Breast epithelium (tissue), 4 donors: Measurements from ENCODE around the gene TIFAB. TPM values are rescaled to one million over a fixed set of nuclear protein-coding genes. Genes with fewer than 3 reads are reported as not detected.

Source experiments
- DNase-seq, 2 donors: peaks; one replicate each; pipeline ENCODE4 v3.0.0-alpha.2; 2019; ENCODE audit warnings: low spot score in 2 of 2
- H3K27ac ChIP-seq, 2 donors: fragments of 200-600 bp; sonication (generic) in 1 of 2; one replicate each; pipeline ENCODE4 v1.5.1; 2016 to 2019; ENCODE audit warnings: mild to moderate bottlenecking in 1 of 2
- H3K27me3 ChIP-seq, 2 donors: fragments of 200-600 bp; sonication (generic) in 1 of 2; one replicate each; pipeline versions ENCODE4 v1.5.1 to v1.6.0; 2017 to 2019; ENCODE audit warnings: control low read depth in 1 of 2, mild to moderate bottlenecking in 1 of 2
- H3K36me3 ChIP-seq: fragments of 200-600 bp; one replicate; pipeline ENCODE4 v1.5.1; 2019
- H3K4me1 ChIP-seq, 2 donors: fragments of 200-600 bp; sonication (generic); one replicate each; pipeline ENCODE4 v1.5.1; 2016 to 2019; ENCODE audit warnings: control low read depth in 1 of 2
- H3K4me3 ChIP-seq, 3 donors: fragments of 200-600 bp; sonication (generic); 1 replicate in 2 of 3; 2 replicates in 1 of 3; pipeline ENCODE4 v1.5.1; 2016 to 2019; ENCODE audit warnings: mild to moderate bottlenecking in 3 of 3, moderate library complexity in 2 of 3
- H3K9me3 ChIP-seq, 2 donors: fragments of 200-600 bp; sonication (generic) in 1 of 2; one replicate each; pipeline ENCODE4 v1.5.1; 2016 to 2019; ENCODE audit warnings: control low read depth in 1 of 2
- POLR2A ChIP-seq: fragments of 450-650 bp; IDR thresholded peaks from one replicate; pipeline ENCODE4 v1.6.1; 2016; ENCODE audit warnings: antibody characterized with exemption, mild to moderate bottlenecking, moderate library complexity
- POLR2AphosphoS5 ChIP-seq, 3 donors: sonication (generic); formaldehyde crosslinking; IDR thresholded peaks; one replicate each; pipeline ENCODE4 v1.6.1; 2017; ENCODE audit warnings: antibody characterized with exemption in 3 of 3
- intact Hi-C: fragments of 100-400 bp; cut with DNase I; formaldehyde crosslinking; loops from one replicate; pipeline ENCODE4 v1.15.1; 2023; ENCODE audit warnings: low total_unique reads
- total RNA-seq, 3 donors: library from RNA; depleted of rRNA; stranded (reverse); fragments of >200 nt; gene quantifications; one replicate each; pipeline ENCODE4 v1.1.0, GENCODE V29; 2016
- TF ChIP-seq, protein P1 (sequence below), 3 donors: fragments of 450-650 bp; IDR thresholded peaks; one replicate each; pipeline ENCODE4 v1.5.1; 2016 to 2017; ENCODE audit warnings: antibody characterized with exemption in 3 of 3, mild to moderate bottlenecking in 3 of 3, moderate library complexity in 3 of 3

Gene TIFAB
- total RNA-seq, 3 donors from 2014 or later, result not detected

DNA sequence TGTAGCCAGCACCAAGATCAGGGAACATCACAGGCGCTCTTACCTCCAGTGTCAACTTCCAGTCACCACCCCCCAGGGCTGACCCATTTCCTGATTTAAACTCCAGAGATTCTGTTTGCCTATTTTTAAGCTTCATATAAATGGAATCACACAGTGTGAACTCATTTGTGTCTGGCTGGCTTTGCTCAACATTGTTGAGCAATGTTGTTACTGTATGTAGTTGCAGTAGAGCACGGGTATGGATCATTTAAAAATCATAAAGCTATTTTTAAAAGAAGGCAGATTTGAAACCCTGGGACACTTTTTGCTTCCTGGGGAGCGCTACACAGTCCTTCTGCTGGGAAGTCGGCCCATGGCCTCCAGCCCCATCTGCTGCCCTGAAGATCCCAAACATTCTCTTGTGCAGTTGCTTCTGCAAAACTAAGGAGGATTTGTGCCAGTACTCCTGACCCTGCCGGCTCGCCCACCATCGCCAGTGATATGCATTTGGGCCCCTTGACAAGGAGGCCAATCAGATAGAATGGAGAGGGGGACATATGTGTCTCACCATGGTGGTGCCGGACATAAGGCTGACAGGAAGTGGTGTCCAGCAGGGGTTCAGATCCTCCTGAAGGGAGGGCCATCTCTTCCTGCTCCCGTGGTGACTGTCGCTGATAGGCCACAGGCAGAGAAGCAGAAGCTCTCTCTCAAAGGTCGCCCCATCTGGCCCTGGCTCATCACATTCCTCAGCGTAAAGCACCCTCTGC is 18.3 kb downstream of the TIFAB start:
- no peak overlapping the region for H3K27ac ChIP-seq
- H3K4me3 ChIP-seq, result no peak overlapping the region
- no peaks in the 10 kb centered on the region for H3K4me1 ChIP-seq
- DNase-seq, result no peak
- H3K9me3 ChIP-seq, result peaks cover under 1% of the 10 kb centered on the region in 2 donors
- TF ChIP-seq POLR2A, result no peak
- TF ChIP-seq POLR2AphosphoS5 (IDR thresholded peaks at IDR 0.05), result no peak
- TF ChIP-seq, protein P1, sequence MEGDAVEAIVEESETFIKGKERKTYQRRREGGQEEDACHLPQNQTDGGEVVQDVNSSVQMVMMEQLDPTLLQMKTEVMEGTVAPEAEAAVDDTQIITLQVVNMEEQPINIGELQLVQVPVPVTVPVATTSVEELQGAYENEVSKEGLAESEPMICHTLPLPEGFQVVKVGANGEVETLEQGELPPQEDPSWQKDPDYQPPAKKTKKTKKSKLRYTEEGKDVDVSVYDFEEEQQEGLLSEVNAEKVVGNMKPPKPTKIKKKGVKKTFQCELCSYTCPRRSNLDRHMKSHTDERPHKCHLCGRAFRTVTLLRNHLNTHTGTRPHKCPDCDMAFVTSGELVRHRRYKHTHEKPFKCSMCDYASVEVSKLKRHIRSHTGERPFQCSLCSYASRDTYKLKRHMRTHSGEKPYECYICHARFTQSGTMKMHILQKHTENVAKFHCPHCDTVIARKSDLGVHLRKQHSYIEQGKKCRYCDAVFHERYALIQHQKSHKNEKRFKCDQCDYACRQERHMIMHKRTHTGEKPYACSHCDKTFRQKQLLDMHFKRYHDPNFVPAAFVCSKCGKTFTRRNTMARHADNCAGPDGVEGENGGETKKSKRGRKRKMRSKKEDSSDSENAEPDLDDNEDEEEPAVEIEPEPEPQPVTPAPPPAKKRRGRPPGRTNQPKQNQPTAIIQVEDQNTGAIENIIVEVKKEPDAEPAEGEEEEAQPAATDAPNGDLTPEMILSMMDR (IDR thresholded peaks at IDR 0.05), result no peak
- H3K27me3 ChIP-seq, result peaks cover 0 to 7% of the 10 kb centered on the region in 2 donors
- intact Hi-C loops, result no loop called here
- H3K36me3 ChIP-seq, result no peaks in the 10 kb centered on the region

DNA sequence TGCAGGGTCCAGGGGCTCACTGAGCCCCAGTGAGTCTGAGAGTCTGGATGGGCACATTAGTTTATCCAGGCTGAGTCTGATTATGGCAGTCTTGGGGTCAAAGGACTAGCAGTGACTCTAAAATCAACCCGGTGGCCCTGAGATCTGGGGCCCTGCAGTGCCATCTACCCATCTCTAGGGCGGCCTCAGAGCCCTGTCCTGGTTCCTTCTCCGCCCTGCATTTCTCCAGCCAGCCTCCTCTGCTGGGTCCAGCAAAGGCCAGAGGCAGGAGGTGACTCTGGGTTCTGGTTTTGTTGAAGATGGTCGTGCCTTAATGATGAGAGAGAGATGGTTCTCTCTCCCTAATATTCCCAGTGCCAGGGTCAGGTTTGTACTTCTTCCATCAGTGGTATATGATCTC is 20.0 kb downstream of the TIFAB start:
- Histone ChIP-seq H3K9me3 (peaks cover 4 to 6% of the 10 kb centered on the region in 2 donors), H3K27me3 (peaks cover 0 to 7% of the 10 kb centered on the region in 2 donors), H3K36me3 (no peaks in the 10 kb centered on the region), H3K27ac (no peak overlapping the region), H3K4me1 (no peaks in the 10 kb centered on the region), H3K4me3 (no peak overlapping the region)
- no peak for DNase-seq
- TF ChIP-seq POLR2AphosphoS5 (IDR thresholded peaks at IDR 0.05) (no peak), POLR2A (no peak)
- TF ChIP-seq, protein P1 (IDR thresholded peaks at IDR 0.05), result no peak
- intact Hi-C loops, result no loop called here

DNA sequence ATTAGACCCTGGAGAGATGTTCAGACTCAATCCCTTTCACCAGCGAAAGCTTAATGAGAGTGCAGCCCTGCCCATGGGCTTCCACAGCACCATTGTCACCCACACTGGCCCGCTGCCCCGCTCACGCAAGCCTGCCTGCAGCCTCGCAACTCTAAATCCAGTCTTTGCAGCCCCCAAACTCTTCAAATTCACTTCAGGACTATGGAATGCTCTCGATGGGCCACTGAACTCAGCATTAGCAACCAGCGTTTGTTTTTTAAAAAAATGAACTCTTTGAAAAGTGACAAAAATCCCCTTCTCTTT is 22.1 kb downstream of the TIFAB start:
- Histone ChIP-seq H3K27ac (no peak overlapping the region), H3K36me3 (no peaks in the 10 kb centered on the region), H3K4me3 (peak overlapping the region in 1 of 3 donors; percentile 13), H3K9me3 (peaks cover 4 to 6% of the 10 kb centered on the region in 2 donors), H3K4me1 (no peaks in the 10 kb centered on the region), H3K27me3 (peaks cover 0 to 5% of the 10 kb centered on the region in 2 donors)
- no peak for DNase-seq
- intact Hi-C loops, result no loop called here
- no peak for TF ChIP-seq POLR2AphosphoS5 (IDR thresholded peaks at IDR 0.05)
- TF ChIP-seq, protein P1 (IDR thresholded peaks at IDR 0.05), result no peak
- TF ChIP-seq POLR2A, result no peak

DNA sequence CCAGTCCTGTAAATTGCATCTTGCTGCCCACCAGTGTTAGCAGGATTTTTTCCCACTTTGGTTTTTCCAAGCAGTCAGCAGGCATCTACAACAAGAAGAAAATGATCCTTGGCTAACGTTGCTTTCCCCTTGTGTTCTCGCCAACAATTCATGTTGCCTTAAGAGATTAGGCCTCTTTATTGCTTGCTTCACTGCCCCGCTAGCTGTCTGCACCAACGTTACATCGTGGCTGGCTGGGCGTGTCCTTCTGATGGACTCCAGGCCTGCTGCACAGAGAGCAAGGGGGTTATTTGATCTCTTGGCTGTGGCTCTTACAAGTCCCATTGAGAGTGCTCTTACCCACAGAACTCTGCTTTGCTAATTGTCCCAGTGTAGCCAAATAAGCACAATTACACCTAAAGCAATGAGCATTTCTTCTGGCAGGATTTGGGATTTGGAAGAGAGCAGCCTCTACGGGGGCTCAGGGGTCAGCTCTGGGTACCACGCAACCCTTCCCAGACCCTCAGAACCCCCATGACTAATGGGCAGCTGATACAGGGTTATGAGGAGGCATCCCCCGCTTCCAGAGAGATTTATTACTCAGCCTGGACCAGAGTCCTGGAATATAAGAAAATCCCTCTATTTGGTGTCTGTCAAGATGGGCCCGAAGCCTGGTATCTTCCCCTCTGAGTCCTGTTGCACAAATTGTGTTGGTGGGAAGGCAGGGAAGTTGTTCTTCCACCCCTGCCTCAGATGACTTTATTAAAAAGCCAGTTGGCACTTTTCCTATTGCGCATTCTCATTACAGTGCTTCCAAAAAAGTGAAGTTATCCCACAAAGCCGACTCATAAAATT is 22.6 kb downstream of the TIFAB start:
- H3K27ac ChIP-seq, result peak overlapping the region in 1 of 2 donors; percentile 25
- TF ChIP-seq, protein P1 (IDR thresholded peaks at IDR 0.05), result no peak
- TF ChIP-seq POLR2AphosphoS5 (IDR thresholded peaks at IDR 0.05) (no peak), POLR2A (no peak)
- H3K4me1 ChIP-seq, result no peaks in the 10 kb centered on the region
- H3K27me3 ChIP-seq, result no peaks in the 10 kb centered on the region
- H3K36me3 ChIP-seq, result no peaks in the 10 kb centered on the region
- peak overlapping the region in 1 of 3 donors; percentile 13 for H3K4me3 ChIP-seq
- intact Hi-C loops, result no loop called here
- no peak for DNase-seq
- H3K9me3 ChIP-seq, result peaks cover 4 to 6% of the 10 kb centered on the region in 2 donors

DNA sequence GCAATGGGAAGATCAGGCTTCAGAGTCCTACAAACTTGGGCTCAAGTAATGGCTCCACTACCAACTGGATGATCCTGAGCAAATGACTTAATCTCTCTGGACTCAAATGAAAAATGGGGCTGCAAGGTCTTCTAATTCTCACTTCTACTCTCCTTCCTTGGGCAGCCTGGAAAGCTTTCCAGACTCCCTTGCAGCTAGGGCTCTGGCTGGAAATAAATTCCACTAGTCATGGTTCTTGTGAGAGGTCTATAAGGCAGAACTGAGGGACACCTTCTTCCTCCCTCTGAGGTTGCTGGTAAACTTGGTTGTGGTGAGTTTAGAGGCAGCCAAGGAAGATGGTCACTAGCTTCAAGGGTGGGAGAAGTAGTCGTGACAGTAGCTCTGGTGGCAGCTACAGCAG is 23.6 kb downstream of the TIFAB start:
- Histone ChIP-seq H3K27me3 (no peaks in the 10 kb centered on the region), H3K36me3 (no peaks in the 10 kb centered on the region), H3K27ac (no peak overlapping the region), H3K4me3 (no peak overlapping the region), H3K9me3 (peaks cover 4 to 6% of the 10 kb centered on the region in 2 donors), H3K4me1 (no peaks in the 10 kb centered on the region)
- intact Hi-C loops, result no loop called here
- DNase-seq, result no peak
- TF ChIP-seq, protein P1 (IDR thresholded peaks at IDR 0.05), result no peak
- TF ChIP-seq POLR2A (no peak), POLR2AphosphoS5 (IDR thresholded peaks at IDR 0.05) (no peak)
